ENCODE results near the gene WRNIP1. TPM values are rescaled to one million over a fixed set of nuclear protein-coding genes. Genes with fewer than 3 reads are reported as not detected.

Gene WRNIP1
- total and polyA plus RNA-seq, 10 of the 15 experiments (the other 5 are each of a cell fraction or from before 2014, with no cell fraction given) = 9.3 to 30.5 (median 24.3) TPM

DNA sequence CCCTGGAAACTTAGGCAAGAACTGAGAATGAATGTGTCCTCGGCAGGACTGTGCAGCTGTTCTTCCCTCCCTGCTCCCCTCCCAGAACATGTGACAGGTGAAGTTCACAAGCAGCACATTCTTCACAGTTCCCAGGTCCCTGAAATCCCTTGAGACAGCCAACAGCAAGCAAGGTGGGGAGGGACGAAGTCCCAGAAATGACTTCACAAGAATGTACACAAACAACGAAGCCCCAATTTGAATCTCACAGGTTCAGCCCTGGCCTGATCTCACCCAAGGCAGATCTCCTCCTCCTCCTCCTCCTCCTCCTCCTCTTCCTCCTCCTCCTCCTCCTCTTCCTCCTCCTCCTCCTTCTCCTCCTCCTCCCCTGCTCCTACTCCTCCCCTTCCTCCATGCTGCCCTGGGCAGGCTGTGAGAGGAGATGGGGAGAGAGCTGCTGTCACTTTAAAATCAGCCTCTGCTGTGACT is 32.4 kb downstream of the WRNIP1 start:
- TF ChIP-seq MEF2B (IDR thresholded peaks at IDR 0.05; ENCODE audit: partially characterized antibody, poor library complexity, severe bottlenecking) = peak; percentile 42
- TF ChIP-seq, protein P1, sequence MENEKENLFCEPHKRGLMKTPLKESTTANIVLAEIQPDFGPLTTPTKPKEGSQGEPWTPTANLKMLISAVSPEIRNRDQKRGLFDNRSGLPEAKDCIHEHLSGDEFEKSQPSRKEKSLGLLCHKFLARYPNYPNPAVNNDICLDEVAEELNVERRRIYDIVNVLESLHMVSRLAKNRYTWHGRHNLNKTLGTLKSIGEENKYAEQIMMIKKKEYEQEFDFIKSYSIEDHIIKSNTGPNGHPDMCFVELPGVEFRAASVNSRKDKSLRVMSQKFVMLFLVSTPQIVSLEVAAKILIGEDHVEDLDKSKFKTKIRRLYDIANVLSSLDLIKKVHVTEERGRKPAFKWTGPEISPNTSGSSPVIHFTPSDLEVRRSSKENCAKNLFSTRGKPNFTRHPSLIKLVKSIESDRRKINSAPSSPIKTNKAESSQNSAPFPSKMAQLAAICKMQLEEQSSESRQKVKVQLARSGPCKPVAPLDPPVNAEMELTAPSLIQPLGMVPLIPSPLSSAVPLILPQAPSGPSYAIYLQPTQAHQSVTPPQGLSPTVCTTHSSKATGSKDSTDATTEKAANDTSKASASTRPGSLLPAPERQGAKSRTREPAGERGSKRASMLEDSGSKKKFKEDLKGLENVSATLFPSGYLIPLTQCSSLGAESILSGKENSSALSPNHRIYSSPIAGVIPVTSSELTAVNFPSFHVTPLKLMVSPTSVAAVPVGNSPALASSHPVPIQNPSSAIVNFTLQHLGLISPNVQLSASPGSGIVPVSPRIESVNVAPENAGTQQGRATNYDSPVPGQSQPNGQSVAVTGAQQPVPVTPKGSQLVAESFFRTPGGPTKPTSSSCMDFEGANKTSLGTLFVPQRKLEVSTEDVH (IDR thresholded peaks at IDR 0.05; ENCODE audit: low read depth, partially characterized antibody) = no peak
- H3K4me2 ChIP-seq (ENCODE audit: control insufficient read depth, insufficient read depth) = no peak overlapping the region
- ChIA-PET CTCF (interaction anchor here (0.5 to 1.2 kb wide), 6 partner anchors 42 to 228 kb away, joined by 3 to 5 read pairs (median 4); no protein-coding TSS in a partner anchor), RAD21 (ENCODE audit: unreplicated experiment) (interaction anchor here (1.2 kb wide), 1 partner anchor 114 kb away, joined by 4 read pairs; no protein-coding TSS in a partner anchor), SMC1A (ENCODE audit: uncharacterized antibody, unreplicated experiment) (interaction anchor here (0.6 to 1.3 kb wide), 2 partner anchors 31 to 134 kb away, joined by 3 to 4 read pairs; no protein-coding TSS in a partner anchor), POLR2A (interaction anchor here (0.6 kb wide), 1 partner anchor 1262 kb away, joined by 4 read pairs; no protein-coding TSS in a partner anchor)
- no peak overlapping the region for H3K27ac ChIP-seq (ENCODE audit: control insufficient read depth, insufficient read depth)
- H3K36me3 ChIP-seq (ENCODE audit: control insufficient read depth in 2 of 2, insufficient read depth in 2 of 2, low read length in 1 of 2) = no peaks in the 10 kb centered on the region
- intact Hi-C loops (cut with micrococcal nuclease; ENCODE audit: unreplicated experiment) (no loop called here), in situ Hi-C loops (cut with MboI) (no loop called here)
- H3K27me3 ChIP-seq (replicated peaks in 1 of 2; ENCODE audit: control insufficient read depth in 2 of 2, insufficient read depth in 2 of 2, low read length in 1 of 2) = no peaks in the 10 kb centered on the region
- DNase-seq (ENCODE audit: low read depth, low spot score) (no peak), FAIRE-seq (no peak), ATAC-seq (no peak)
- H3K9ac ChIP-seq (ENCODE audit: control insufficient read depth, insufficient read depth, low read length) = no peak overlapping the region
- H2AFZ ChIP-seq (ENCODE audit: control insufficient read depth, low read depth, low read length) = no peak overlapping the region
- 59% methylated on average over 3 of the region's 3 CpGs for WGBS (ENCODE audit: insufficient coverage, insufficient replicate concordance, low lambda C conversion rate, missing lambda C conversion rate)
- no TSS peak for BruUV-seq (replicated peaks)
- H3K79me2 ChIP-seq (ENCODE audit: control insufficient read depth, insufficient read depth, low read length) = no peaks in the 10 kb centered on the region
- H3K9me3 ChIP-seq (replicated peaks; ENCODE audit: control insufficient read depth, insufficient read depth, low read length) = no peaks in the 10 kb centered on the region; the same call in 2 of the 3 replicates
- H4K20me1 ChIP-seq (ENCODE audit: control insufficient read depth, insufficient read depth) = no peaks in the 10 kb centered on the region
- no peak overlapping the region for H3K4me3 ChIP-seq
- peaks cover 7% of the 10 kb centered on the region for H3K4me1 ChIP-seq (ENCODE audit: control insufficient read depth, insufficient read depth, low read length)

Data from GM12878 (cell line).